HepG2 (cell line): ENCODE data around the gene PHKG2. TPM values are rescaled to one million over a fixed set of nuclear protein-coding genes. Genes with fewer than 3 reads are reported as not detected.
A peak's percentile ranks its signal among the peaks of the same experiment; 100 is the strongest.

ENCODE experiments used
- AHDC1 ChIP-seq: sonication (generic); formaldehyde crosslinking; IDR thresholded peaks from 2 replicates; pipeline ENCODE4 v1.5.1; 2020; ENCODE audit warnings: mild to moderate bottlenecking, missing genetic modification reagents, borderline replicate concordance
- CAMTA2 ChIP-seq: sonication (generic); formaldehyde crosslinking; IDR thresholded peaks from 2 replicates; pipeline ENCODE4 v1.4.0; 2020; ENCODE audit warnings: mild to moderate bottlenecking, missing genetic modification reagents, borderline replicate concordance
- CCAR2 ChIP-seq: fragments of 200-400 bp; formaldehyde crosslinking; optimal IDR thresholded peaks from 2 replicates; pipeline ENCODE3; 2018; ENCODE audit warnings: low read depth, mild to moderate bottlenecking, low read length, moderate library complexity
- HOXA7 ChIP-seq: sonication (generic); formaldehyde crosslinking; IDR thresholded peaks from 2 replicates; pipeline ENCODE4 v1.8.1; 2022; ENCODE audit warnings: mild to moderate bottlenecking, missing genetic modification reagents, moderate library complexity
- MED13 ChIP-seq: sonication (generic); formaldehyde crosslinking; IDR thresholded peaks from 2 replicates; pipeline ENCODE4 v1.5.0; 2020; ENCODE audit warnings: missing genetic modification reagents
- MXI1 ChIP-seq: IDR thresholded peaks from 3 replicates; pipeline ENCODE4 v1.6.1; 2012; ENCODE audit warnings: low read depth, low read length, inconsistent platforms, borderline replicate concordance
- MYNN ChIP-seq: sonication (generic); formaldehyde crosslinking; IDR thresholded peaks from 2 replicates; pipeline ENCODE4 v1.4.0; 2020; ENCODE audit warnings: mild to moderate bottlenecking, low read depth, missing genetic modification reagents
- SAFB2 ChIP-seq: sonication (generic); formaldehyde crosslinking; IDR thresholded peaks from 2 replicates; pipeline ENCODE4 v1.5.1; 2020; ENCODE audit warnings: missing genetic modification reagents, low read depth, mild to moderate bottlenecking, borderline replicate concordance
- SNAI1 ChIP-seq: sonication (generic); formaldehyde crosslinking; IDR thresholded peaks from 2 replicates; pipeline ENCODE4 v1.5.0; 2020; ENCODE audit warnings: mild to moderate bottlenecking, missing genetic modification reagents, borderline replicate concordance
- SOX13 ChIP-seq, 3 experiments: fragments of 450-650 bp in 1 of 3; sonication (generic) in 1 of 3; formaldehyde crosslinking in 1 of 3; IDR thresholded peaks in 2 of 3; conservative IDR thresholded peaks in 1 of 3; 2 replicates each; pipeline versions ENCODE4 v1.5.0 to v1.6.1; 2016 to 2020; ENCODE audit warnings: antibody characterized with exemption in 1 of 3, mild to moderate bottlenecking in 1 of 3, missing compliant biosample characterization in 1 of 3, missing genetic modification reagents in 1 of 3, moderate library complexity in 1 of 3
- ZBTB43 ChIP-seq: sonication (generic); formaldehyde crosslinking; conservative IDR thresholded peaks from 2 replicates; pipeline ENCODE4 v1.4.0; 2020; ENCODE audit warnings: missing genetic modification reagents
- ZNF121 ChIP-seq: sonication (generic); formaldehyde crosslinking; IDR thresholded peaks from 2 replicates; pipeline ENCODE4 v1.5.0; 2020; ENCODE audit warnings: mild to moderate bottlenecking, missing genetic modification reagents
- ZNF234 ChIP-seq: sonication (generic); formaldehyde crosslinking; conservative IDR thresholded peaks from 2 replicates; pipeline ENCODE4 v1.5.1; 2020; ENCODE audit warnings: mild to moderate bottlenecking, missing genetic modification reagents
- ZNF383 ChIP-seq: sonication (generic); formaldehyde crosslinking; IDR thresholded peaks from 2 replicates; pipeline ENCODE4 v1.4.0; 2020; ENCODE audit warnings: missing genetic modification reagents, mild to moderate bottlenecking, borderline replicate concordance
- ZNF543 ChIP-seq: sonication (generic); formaldehyde crosslinking; IDR thresholded peaks from 2 replicates; pipeline ENCODE4 v1.4.0; 2020; ENCODE audit warnings: mild to moderate bottlenecking, missing genetic modification reagents
- ZNF652 ChIP-seq: IDR thresholded peaks from 2 replicates; pipeline ENCODE4 v1.6.1; 2016; ENCODE audit warnings: low read depth, borderline replicate concordance
- ZNF773 ChIP-seq: sonication (generic); formaldehyde crosslinking; IDR thresholded peaks from 2 replicates; pipeline ENCODE4 v1.4.0; 2020; ENCODE audit warnings: missing genetic modification reagents, borderline replicate concordance
- polyA plus RNA-seq, 8 experiments: library from polyadenylated mRNA; depleted of rRNA in 3 of 8; stranded (reverse) in 7 of 8; unstranded in 1 of 8; fragments of >200 nt; fragmentation: Illumina TruSeq in 4 of 8; extraction: Trizol in 4 of 8; gene quantifications; 2 replicates each; pipeline versions ENCODE4 v1.2.1 to v1.2.3, GENCODE V29; 2011 to 2016; ENCODE audit warnings: low read depth in 4 of 8, missing spikeins in 1 of 8, mixed read lengths in 1 of 8; ENCODE audit not compliant: insufficient read depth in 1 of 8
- total RNA-seq, 5 experiments: library from RNA; depleted of rRNA; stranded (reverse); fragments of >200 nt; fragmentation: Illumina TruSeq; extraction: Trizol; gene quantifications; 2 replicates each; pipeline ENCODE4 v1.2.3, GENCODE V29; 2016; ENCODE audit warnings: low read depth in 1 of 5
- TF ChIP-seq, protein P1 (sequence below): sonication (generic); formaldehyde crosslinking; IDR thresholded peaks from 2 replicates; pipeline ENCODE4 v1.4.0; 2020; ENCODE audit warnings: missing genetic modification reagents

PHKG2 gene
- total and polyA plus RNA-seq, 2 of the 13 experiments (the other 11 are each of a cell fraction or from before 2014, with no cell fraction given), result 37.4 to 42.1 TPM

DNA sequence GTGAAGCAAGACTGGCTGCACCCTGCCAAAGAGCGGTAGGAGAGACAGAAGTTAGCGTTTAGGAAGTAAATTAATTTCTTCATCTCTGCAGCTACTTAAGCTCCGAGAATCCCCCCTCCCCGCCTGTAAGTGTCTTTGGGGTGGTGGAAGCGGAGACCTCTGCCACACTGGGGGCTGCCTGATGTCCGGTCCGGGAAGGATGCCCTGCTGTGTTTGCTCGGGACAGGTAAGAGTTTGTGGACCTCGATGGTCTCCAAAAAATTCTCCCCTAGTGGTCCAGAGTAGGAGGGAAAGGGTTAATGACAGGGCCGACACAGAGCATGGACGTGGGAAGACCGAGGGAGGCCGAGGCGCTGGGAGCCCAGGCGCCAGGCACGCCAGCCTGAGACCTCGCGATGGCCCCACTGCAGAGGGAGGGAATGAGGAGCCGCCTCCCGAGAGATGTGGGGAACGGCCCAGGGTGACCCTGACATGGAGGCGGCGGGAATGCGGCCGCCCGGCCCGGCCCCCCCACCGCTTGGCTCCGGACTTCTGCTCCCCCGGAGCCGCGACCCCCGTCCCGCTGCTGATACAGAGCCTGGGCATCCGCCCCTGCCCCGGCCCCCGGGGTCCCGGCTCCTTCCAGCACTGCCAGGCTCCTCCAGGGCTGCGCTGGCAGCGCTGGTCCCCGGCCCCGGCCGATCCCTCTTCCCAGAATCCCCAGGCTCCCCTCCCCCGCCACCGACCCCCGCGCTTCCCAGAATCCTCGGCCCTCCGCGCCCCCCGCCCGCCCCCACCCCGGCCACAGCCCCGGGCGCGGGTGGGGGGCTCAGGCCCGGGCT is 38.1 kb downstream of the PHKG2 start (continued):
- TF ChIP-seq, protein P1, sequence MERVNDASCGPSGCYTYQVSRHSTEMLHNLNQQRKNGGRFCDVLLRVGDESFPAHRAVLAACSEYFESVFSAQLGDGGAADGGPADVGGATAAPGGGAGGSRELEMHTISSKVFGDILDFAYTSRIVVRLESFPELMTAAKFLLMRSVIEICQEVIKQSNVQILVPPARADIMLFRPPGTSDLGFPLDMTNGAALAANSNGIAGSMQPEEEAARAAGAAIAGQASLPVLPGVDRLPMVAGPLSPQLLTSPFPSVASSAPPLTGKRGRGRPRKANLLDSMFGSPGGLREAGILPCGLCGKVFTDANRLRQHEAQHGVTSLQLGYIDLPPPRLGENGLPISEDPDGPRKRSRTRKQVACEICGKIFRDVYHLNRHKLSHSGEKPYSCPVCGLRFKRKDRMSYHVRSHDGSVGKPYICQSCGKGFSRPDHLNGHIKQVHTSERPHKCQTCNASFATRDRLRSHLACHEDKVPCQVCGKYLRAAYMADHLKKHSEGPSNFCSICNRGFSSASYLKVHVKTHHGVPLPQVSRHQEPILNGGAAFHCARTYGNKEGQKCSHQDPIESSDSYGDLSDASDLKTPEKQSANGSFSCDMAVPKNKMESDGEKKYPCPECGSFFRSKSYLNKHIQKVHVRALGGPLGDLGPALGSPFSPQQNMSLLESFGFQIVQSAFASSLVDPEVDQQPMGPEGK (CRISPR knock-in tag), result peak; percentile 50; the same call in 1 of the 2 replicates
- TF ChIP-seq MXI1 (0 out of 3 replicates have a peak, but pooled peaks have one; percentile 40), ZNF383 (no peak), AHDC1 (CRISPR knock-in tag) (peak; percentile 13; the same call in 1 of the 2 replicates), ZNF652 (CRISPR knock-in tag) (peak; percentile 98), ZNF234 (CRISPR knock-in tag) (peak; percentile 46; the same call in 1 of the 2 replicates), SNAI1 (CRISPR knock-in tag) (peak; percentile 55; the same call in 1 of the 2 replicates), MED13 (peak; percentile 62; the same call in 1 of the 2 replicates), ZNF543 (0 out of 2 replicates have a peak, but pooled peaks have one; percentile 30), CAMTA2 (CRISPR knock-in tag) (peak; percentile 46; the same call in 1 of the 2 replicates), MYNN (CRISPR knock-in tag) (no peak), CCAR2 (no peak), SOX13 (IDR thresholded peaks at IDR 0.05) (no peak), SOX13 (CRISPR knock-in tag; conservative IDR thresholded peaks at IDR 0.05 in 1 of 2, IDR thresholded peaks at IDR 0.05 in 1 of 2) (0 out of 4 replicates have a peak, but pooled peaks of 1 of the 2 experiments have one; percentile 13), SAFB2 (CRISPR knock-in tag) (0 out of 2 replicates have a peak, but pooled peaks have one; percentile 54), ZNF773 (CRISPR knock-in tag) (peak; percentile 83; the same call in 1 of the 2 replicates), HOXA7 (peak; percentile 70; the same call in 1 of the 2 replicates), ZBTB43 (CRISPR knock-in tag) (0 out of 2 replicates have a peak, but pooled peaks have one; percentile 56), ZNF121 (no peak)
